GM21390 (cell line): ENCODE measurements around the gene SHROOM1.

Experiments
- ATAC-seq: cut with Tn5 transposase; IDR thresholded peaks from one replicate; pipeline ENCODE4 v1.9.1; 2021; ENCODE audit not compliant: unreplicated experiment

SHROOM1 gene

DNA sequence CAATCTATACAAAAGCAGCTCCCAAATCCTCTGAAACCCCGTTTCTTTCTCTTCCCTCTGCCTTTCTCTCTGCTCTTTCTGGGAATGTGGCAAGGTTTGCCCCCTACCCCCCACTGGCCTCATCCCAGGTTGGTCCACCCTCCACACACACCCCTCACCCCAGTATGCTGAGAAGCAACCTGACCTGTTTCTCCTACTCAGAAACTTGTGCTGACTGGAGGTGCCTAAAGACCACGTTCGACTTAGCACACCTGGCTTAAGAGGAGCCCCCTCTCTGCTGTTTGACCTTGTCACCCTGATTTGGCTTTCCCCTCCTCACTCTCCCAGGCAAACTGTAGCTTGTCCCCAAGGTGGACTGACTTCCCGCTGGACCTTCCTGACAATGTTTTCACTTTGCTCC is 52.3 kb downstream of the SHROOM1 start:
- ATAC-seq = no peak

DNA sequence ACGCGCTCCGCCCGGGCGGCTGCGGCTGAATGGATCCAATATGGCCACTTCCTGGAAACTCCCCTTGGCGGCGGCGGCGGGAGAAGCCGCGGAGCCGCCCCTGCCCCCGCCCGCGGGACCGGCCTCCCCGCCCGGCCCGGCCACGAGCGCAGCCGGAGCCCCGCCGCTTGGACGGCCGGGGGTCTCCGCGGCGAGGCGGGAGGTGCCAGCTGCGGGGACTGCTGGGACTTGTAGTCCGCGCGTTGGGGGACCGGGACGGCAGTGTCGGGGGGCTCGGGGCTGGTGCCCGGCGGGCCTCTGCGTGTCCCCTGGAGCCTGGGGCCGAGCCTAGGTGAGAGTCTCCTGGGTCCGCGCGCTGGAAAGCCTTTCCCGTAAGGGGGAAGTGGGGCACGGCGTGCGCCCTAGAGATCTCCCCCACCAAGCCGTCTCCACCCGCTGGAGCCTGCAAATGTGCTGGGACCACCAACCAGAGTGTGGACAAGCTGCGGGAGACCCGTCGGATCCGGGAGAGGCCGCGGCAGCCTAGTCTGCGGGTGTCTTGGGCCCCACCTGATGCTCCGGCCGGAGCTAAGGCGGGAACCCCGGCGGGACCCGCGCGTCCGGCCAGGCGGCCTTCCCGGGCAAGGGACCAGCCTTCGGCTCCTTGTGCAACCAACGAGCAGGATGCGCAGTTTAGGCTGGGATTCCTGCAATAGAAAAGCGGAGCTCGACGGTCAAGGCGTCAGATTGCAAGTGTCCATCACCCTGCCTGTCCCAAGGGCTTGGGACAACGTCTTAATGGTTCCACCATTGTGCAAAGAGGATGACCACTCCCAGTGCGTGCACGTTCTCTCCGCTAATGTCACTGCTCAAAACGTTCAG is 53.0 kb downstream of the SHROOM1 start, which contains the start of gene SEPTIN8:
Gene SEPTIN8 (minus strand): TSS at position 31 of the 861 bp plus-strand sequence. CDS start 102 bp downstream, outside the sequence.
- ATAC-seq = peak; percentile 66

DNA sequence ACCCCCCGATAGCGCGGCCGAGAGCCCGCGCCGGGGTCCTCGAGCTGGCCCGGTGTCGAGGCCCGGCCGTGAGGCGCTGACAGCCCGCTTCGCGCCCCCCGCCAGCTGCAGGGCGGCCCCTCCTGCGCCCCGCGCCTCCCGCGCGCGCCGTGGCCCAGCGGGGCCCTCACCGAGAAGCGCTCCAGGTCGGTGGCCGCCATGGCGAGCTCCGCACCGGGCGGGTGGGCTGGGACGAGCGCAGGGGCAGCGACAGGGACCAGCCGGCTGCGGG is 53.6 kb downstream of the SHROOM1 start:
- peak; percentile 29 for ATAC-seq

DNA sequence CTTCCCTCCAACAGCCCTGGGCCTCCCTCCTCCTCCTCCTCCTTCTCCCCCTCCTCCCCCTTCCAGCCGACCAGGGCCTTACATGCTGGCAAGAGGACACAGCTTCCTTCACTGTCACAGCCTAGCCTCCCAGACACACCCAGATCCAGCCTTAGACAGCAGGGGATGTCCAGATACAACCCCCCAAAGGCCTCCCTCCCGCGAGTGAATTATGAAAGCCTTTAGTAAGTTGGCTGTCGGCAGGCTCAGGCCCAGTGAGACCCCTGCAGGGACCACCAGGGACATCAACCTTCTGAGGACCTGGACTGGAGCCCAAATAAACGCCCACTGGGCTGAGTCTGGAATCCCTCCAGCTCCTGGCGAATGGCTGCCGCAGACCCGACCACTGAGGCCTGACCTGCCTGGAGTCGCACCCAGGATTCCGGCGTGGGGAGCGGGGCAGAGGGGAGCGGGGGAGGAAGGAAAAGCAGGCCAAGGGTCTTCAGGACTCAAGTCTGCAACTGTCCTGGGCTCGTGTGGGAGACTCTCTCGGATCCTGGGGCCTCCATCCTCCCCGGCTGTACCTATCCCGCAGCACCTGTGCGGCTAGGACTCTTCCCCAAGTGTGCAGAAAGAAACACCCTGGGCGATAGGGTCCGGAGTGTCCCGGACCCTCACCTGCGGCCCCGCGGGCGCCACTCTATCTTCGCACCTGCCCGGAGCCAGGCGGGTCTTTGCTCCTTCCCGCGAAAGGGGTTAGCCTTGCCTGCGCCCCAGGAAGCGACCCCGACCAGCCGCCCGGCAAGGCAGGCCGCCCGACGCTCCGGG is 54.1 kb downstream of the SHROOM1 start:
- peak; percentile 11 for ATAC-seq

DNA sequence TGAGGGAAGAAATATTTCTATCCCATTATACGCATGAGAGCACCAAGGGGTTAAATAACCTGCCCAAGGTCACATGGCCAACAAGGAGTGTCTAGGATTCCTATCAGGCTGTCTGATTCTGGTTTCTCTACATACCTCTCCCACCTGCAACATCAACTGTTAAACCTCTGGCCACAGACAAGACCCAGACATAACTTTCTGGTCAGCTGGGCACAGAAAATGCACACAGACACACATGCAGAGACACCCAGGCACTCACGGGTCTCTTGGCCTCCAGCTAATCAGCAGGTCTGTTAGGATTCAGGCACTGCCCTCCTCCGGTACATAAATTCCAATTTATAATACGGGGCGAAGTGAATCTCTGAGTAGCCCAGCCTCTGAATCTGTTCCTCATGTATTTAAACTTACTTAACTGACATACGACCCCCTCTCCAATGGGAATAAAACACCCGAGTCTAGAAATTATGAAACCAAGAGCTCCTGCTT is 54.9 kb downstream of the SHROOM1 start:
- no peak for ATAC-seq

DNA sequence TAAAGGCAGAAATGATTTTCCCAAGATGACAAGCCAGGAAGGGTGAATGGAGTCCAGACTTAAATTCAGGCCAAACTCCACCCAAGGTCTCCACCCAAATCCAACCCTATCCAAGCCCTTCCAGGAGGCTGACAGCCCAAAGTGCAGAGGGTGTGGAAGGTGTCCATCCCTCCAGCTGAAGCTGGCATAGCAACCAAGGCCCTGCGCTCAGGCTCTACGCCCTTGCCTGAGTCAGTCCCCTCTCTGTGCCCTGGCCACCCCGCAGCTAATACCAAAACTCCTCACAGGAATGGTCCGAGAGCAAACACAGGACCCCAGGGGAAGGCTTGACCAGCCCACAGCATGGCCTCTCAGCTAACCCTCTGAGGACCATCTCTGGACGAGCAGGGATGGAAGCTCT is 55.6 kb downstream of the SHROOM1 start:
- no peak for ATAC-seq

DNA sequence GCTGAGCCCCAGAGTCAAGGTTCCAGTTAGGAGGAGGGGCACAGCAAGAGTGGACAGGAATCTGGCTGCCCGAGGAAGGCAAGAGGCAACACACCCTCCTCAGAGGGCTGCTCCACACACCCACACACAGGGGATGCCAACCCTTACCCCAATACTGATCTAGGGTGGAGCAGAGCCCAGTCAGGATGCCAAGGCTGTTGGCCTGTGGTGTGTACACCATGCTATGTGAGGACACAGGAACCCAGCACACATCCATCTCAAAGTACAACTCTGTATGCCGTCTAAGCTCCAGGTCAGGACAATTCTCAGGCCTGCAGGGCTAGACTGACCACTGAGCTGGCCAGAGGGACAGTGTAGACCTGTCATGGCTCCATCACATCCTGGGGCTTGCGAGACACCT is 56.0 kb downstream of the SHROOM1 start:
- no peak for ATAC-seq

DNA sequence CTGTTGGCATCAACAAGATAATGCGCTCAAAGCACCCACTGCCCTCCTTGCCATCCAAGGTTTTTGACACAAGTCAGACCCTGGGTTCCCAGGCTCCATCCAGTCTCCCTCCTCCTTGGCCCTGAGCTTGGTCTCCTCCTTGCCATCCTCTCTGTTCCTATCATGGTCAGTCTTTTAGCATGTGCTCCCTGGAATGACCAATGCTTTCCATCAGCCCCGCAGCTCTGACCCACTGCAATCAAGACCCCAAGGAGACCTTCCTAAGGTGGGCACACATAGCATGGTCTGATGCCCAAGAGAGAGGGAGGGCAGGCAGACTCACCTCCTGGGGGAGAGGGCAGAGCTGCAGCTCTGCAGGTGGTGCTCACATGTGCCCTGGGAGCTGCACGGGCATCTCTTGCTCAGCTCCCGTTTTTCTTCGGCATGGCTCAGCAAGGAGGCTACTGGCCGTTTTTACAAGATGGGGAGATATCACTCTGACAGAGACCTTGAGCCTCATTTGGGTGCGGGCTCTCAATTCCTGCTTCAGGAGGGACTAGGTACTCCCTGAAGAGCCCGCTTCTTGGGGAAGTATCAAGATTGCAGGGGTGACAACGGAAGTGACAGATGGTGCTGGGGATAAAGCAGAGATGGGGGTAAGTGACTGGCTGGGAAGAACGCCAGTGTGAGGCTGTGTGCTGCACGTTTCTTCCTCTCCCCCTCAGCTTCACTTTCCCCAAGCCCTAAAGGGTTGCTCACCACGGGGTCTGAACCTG is 56.7 kb downstream of the SHROOM1 start:
- ATAC-seq = no peak

DNA sequence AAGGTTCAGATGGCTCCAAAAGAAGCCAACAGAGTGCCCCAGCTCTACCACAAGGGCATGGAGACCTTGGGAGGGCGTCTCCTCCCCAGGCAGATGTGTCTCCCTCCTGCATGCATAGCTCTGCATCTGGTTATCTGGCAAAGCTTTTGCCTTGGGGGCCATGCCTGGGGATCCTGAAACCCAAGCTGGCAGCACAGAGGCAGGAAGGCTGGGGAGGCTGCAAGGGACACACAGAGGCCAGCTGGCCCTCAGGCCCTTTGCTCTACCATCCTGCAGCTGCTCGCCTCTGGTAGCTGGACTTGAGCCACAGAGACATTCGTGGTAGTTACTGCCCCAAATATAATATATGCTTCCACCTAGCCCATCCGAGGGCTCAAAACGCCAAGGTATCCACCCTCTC is 57.3 kb downstream of the SHROOM1 start:
- ATAC-seq = no peak

DNA sequence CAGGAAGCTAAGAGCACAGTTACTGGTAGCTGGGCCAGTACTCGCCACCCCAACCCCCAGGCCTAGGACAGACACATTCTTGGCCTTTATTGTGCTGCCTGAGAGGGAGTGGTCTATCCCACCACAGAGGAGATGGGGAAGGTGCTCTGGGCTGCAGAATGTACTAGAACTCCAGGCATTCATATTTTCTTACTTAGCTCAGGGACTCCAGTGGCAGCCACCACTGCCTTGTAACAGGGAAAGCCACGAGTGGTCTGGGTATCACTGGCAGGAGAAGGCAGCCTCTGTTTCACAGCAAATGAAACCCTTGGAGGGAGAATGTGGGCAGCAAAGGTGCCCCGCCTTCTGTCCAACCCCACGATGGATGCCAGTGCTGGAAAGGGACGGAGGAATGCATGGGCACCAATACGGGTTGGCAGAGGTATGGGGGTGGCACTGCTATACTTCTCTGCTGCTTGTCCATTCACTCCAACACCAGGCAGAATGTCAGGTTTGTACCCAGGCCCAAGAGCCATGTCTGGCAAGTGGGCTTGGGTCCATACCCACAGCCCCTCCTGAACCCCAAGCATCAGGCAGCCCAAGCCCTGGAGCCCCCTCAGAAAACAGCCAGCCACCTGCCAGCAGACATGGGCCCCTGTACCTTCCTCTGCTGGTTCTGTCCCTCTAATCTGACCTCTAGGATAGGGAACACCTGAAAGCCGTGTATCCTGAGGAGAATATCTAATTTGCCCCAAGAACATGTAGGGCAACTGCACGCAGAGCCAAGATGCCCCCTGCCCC is 58.0 kb downstream of the SHROOM1 start:
- no peak for ATAC-seq
